Lower leg skin (tissue), 4 donors: ENCODE measurements around the gene DYRK4. TPM values are rescaled to one million over a fixed set of nuclear protein-coding genes. Genes with fewer than 3 reads are reported as not detected.
A peak's percentile ranks its signal among the peaks of the same experiment; 100 is the strongest.
"Not testable (repeated sequence)": the region's sequence is repeated elsewhere in the genome, so short reads cannot be mapped to it uniquely, and the experiment has no call there.

Experiments
- DNase-seq, 2 donors: peaks; one replicate each; pipeline ENCODE4 v3.0.0-alpha.2; 2019; ENCODE audit warnings: low spot score in 2 of 2
- H3K4me3 ChIP-seq: fragments of 200-600 bp; sonication (generic); 2 replicates; pipeline ENCODE4 v1.5.1; 2017; ENCODE audit warnings: mild to moderate bottlenecking, low read depth; ENCODE audit not compliant: poor library complexity, severe bottlenecking
- CTCF ChIP-seq, 3 donors: fragments of 450-650 bp; IDR thresholded peaks; one replicate each; pipeline ENCODE4 v1.5.1; 2016; ENCODE audit warnings: antibody characterized with exemption in 3 of 3, mild to moderate bottlenecking in 3 of 3, moderate library complexity in 2 of 3
- POLR2A ChIP-seq, 2 donors: fragments of 450-650 bp; IDR thresholded peaks; one replicate each; pipeline ENCODE4 v1.6.1; 2016 to 2017; ENCODE audit warnings: antibody characterized with exemption in 2 of 2, mild to moderate bottlenecking in 1 of 2, moderate library complexity in 1 of 2
- WGBS, 2 donors: methylation state at CpG; one replicate each; pipeline ENCODE4 v1.1.5; 2018; 5-methylcytosine and 5-hydroxymethylcytosine counted together
- intact Hi-C: fragments of 100-400 bp; cut with DNase I; formaldehyde crosslinking; loops from one replicate; pipeline ENCODE4 v1.15.0; 2023; ENCODE audit warnings: low total_unique reads
- total RNA-seq, 4 donors: library from RNA; depleted of rRNA; stranded (reverse); fragments of >200 nt; gene quantifications; one replicate each; pipeline ENCODE4 v1.1.0, GENCODE V29; 2016

DYRK4 gene
- total RNA-seq = 10 to 100 TPM; 15.5 to 30.5 (median 22.1) TPM

GRCh38 chr12:4562034-4562657 lies at the start of gene DYRK4:
Gene DYRK4, plus strand, starts transcription at chr12:4562208. Its CDS starts 38 bp downstream, at chr12:4562246.
- TF ChIP-seq POLR2A (IDR thresholded peaks at IDR 0.05) (no peak), CTCF (IDR thresholded peaks at IDR 0.05) (no peak)
- 11 to 13% methylated on average over 42 to 44 of the region's 44 CpGs for WGBS, 2 donors
- peak; percentile 56 to 91 for DNase-seq
- no peak within 1 kb of the TSS for H3K4me3 ChIP-seq
- intact Hi-C loops = no loop called here

GRCh38 chr12:4518106-4518728 lies 43.8 kb upstream of the DYRK4 start:
- no peak for TF ChIP-seq POLR2A (IDR thresholded peaks at IDR 0.05)
- no peak for DNase-seq
- intact Hi-C loops = no loop called here
- H3K4me3 ChIP-seq = no peak overlapping the region
- 84 to 86% methylated on average over 5 of the region's 5 CpGs for WGBS, 2 donors

- DNase-seq, intact Hi-C loops, H3K4me3 ChIP-seq: not testable (repeated sequence)
- 97 to 99% methylated on average over 7 of the region's 7 CpGs for WGBS, 2 donors
These were observed 38.6 kb upstream of the DYRK4 start for GRCh38 chr12:4523443-4523842.

- 94 to 98% methylated on average over 2 of the region's 2 CpGs for WGBS, 2 donors
- intact Hi-C loops = no loop called here
- H3K4me3 ChIP-seq = no peak overlapping the region
- TF ChIP-seq POLR2A (IDR thresholded peaks at IDR 0.05) = no peak
- TF ChIP-seq CTCF (IDR thresholded peaks at IDR 0.05) = no peak
- DNase-seq = no peak
These were observed 35.0 kb upstream of the DYRK4 start for GRCh38 chr12:4526923-4527546.

- no peak for TF ChIP-seq POLR2A (IDR thresholded peaks at IDR 0.05)
- no peak for TF ChIP-seq CTCF (IDR thresholded peaks at IDR 0.05)
- DNase-seq = no peak
- intact Hi-C loops = no loop called here
- no peak overlapping the region for H3K4me3 ChIP-seq
- WGBS, 2 donors = 63 to 66% methylated on average over 1 of the region's 1 CpG
These were observed 31.8 kb upstream of the DYRK4 start for GRCh38 chr12:4530160-4530559.

- intact Hi-C loops = no loop called here
- no peak for DNase-seq
- WGBS, 2 donors = 84 to 87% methylated on average over 6 of the region's 6 CpGs
- TF ChIP-seq CTCF (IDR thresholded peaks at IDR 0.05) (no peak), POLR2A (IDR thresholded peaks at IDR 0.05) (no peak)
- H3K4me3 ChIP-seq = no peak overlapping the region
These were observed 30.9 kb upstream of the DYRK4 start for GRCh38 chr12:4530982-4531586.
